GM18507 (cell line): ENCODE measurements around the gene TENT4B.
"Not testable (repeated sequence)": the region's sequence is repeated elsewhere in the genome, so short reads cannot be mapped to it uniquely, and the experiment has no call there.

Experiments used
- DNase-seq: peaks from one replicate; pipeline ENCODE4 v3.0.0; 2011; ENCODE audit warnings: low read depth; ENCODE audit not compliant: insufficient read length; ENCODE audit errors: extremely low spot score
- FAIRE-seq: peaks from 2 replicates; lab custom pipeline; 2011; peaks lifted over from hg19 to GRCh38; lab: Jason Lieb, UNC

Gene TENT4B

DNA sequence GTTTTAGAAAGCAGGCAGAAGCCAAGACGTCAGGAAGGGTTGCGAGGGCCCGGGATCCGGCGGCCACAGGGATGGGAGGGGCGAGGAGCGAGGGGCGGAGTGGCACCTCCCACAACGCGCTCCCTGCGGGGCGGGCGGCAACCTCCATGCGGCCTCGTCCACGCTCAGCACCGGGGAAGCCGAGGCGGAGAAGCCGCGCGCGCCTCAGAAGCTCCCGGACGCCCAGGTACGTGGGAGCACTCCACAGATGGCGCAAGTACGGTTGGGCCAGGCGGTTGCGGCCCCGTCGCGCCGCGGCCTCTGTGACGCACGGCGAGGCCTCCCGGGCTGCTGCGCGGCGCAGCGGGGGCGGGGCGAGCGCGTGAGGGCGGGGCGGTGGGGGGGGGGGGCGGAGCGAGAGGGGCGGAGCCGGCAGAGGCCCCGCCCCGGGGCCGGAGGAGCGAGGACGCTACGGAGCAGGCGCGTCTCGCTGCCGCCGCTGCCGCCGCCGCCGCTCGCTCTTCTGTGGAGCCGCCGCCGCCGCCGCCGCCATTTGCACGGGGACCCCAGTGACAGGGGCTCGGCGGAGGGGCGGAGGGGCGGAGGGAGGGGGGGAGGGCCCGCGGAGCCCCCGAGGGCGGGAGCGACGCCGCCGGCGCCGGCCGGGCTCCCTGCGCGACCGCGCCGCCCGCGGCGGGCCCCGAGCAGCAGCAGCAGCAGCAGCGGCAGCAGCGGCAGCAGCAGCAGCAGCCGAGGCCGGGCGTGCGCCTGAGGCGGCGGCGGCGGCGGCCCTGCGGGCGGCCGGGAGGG lies at the start of gene TENT4B:
TENT4B (plus strand) TSS at position 500 of the 789 bp plus-strand sequence. CDS start 316 bp downstream, outside the sequence.
- DNase-seq = peak; percentile 94
- FAIRE-seq = peak; percentile 85

DNA sequence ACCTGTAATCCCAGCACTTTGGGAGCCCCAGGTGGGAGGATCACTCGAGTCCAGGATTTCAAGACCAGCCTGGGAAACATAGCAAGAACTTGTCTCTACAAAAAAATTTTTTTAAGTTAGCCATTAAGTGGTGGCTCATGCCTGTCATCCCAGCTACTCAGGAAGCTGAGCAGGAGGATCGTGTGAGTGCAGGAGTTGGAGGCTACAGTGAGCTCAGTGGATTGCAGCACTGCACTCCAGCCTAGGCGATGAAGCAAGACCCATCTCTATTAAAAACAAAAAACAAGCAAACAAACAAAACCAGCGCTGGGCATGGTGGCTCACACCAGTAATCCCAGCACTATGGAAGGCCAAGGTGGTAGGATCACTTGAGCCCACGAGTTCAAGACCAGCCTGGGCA lies 49.3 kb upstream of the TENT4B start:
- no peak for FAIRE-seq
- DNase-seq = no peak

DNA sequence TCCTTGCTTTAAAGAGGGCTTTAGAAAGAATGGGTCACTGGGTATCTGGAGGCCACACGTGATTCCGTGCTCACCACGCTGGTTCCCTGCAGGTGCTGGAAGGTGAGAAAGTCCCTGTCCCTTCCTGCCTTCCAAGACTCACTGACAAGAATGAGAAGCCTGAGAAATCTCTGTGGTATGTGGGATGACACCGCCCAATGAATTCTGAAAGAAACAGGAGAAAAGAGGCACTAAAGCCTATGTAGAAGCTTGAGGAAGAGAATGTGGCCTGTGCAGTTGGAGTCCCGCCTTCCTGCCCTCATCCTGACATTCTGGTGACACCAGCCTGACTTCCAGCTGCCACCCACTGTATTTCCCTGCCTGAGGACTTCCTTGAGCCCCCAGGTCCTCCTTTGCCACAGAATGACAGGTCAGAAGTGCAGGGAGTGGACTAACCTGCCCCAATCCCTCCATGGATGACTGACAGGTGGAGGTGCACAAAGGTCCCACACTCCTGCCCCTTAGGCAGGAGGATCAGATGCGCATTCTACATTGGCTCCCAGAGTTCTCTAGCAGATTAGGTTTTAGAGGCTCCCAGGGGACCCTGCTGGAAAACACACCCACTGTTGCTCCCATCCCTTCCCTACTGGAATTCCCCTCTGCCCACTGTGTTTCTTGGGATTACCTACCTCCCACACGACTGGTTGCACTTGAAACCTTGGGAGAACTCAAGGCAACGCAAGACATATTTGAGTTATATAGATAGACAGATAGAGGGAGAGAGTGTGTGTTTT lies 38.6 kb upstream of the TENT4B start:
- no peak for FAIRE-seq
- DNase-seq = no peak

DNA sequence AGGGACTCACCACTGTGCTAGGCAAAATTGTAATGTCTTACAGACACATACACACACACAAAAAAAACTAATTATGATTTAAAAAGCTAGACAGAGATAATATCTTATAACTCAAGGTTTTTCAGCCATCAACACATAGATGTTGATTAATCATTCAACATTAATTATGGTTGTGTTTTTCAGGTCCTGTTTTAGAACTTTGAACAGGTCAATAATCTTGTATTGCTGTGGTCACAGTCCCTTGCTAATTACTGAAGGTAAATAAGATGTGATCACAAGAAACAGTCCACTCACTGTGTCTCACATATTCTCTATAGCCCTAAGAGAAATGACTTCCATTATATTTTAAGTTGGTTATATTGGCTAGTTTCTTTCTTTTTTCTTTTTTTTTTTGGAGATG lies 32.4 kb upstream of the TENT4B start:
- FAIRE-seq (no peak), DNase-seq (no peak)

DNA sequence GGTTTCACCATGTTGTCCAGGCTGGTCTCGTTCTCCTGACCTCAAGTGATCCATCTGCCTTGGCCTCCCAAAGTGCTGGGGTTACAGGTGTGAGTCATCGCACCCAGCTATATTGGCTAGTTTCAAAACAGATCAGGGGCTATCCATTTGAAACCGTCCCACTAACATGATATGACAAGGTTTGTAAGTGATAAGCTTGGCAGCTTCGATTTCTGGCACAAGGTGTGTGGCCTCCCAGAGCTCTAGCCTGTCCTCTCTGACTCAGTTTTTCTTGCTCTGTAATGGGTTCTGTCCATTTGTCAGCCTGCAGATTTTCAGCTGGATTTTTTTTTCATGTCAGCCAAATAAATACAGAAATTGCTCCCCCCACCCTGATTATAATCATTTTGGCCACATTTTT lies 31.8 kb upstream of the TENT4B start:
- no peak for FAIRE-seq
- DNase-seq = no peak

GRCh38 chr16:50121721-50122445 lies 31.2 kb upstream of the TENT4B start:
- peak; percentile 81 for FAIRE-seq
- no peak for DNase-seq

GRCh38 chr16:50123417-50123816 lies 29.7 kb upstream of the TENT4B start:
- no peak for FAIRE-seq

GRCh38 chr16:50124769-50125168 lies 28.3 kb upstream of the TENT4B start:
- FAIRE-seq (no peak), DNase-seq (no peak)

More at GRCh38 chr16:50123417-50123816, 29.7 kb upstream of the TENT4B start:
- no peak for DNase-seq

GRCh38 chr16:50126183-50126582 lies 26.9 kb upstream of the TENT4B start:
- DNase-seq = no peak
- FAIRE-seq = no peak

DNA sequence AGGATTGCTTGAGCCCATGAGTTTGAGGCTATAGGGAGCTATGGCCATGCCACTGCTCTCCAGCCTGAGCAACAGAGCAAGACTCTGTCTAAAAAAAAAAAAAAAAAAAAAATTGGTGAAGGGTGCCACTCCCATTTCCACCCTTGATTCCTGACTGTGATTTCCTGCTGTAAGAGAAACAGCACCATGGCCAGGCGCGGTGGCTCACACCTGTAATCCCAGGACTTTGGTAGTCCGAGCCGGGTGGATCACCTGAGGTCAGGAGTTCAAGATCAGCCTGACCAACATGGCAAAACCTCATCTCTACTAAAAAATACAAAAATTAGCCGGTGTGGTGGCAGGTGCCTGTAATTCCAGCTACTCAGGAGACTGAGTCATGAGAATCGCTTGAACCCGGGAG lies 20.5 kb upstream of the TENT4B start:
- not testable (repeated sequence) for FAIRE-seq

GRCh38 chr16:50133214-50133613 lies 19.9 kb upstream of the TENT4B start:
- DNase-seq (no peak), FAIRE-seq (no peak)

More for the DNA sequence above, 20.5 kb upstream of the TENT4B start:
- DNase-seq = not testable (repeated sequence)

- no peak for DNase-seq
These were observed 16.7 kb upstream of the TENT4B start for GRCh38 chr16:50136399-50136798.

GRCh38 chr16:50137268-50137667 lies 15.8 kb upstream of the TENT4B start:
- FAIRE-seq (no peak), DNase-seq (no peak)

More at GRCh38 chr16:50136399-50136798, 16.7 kb upstream of the TENT4B start:
- no peak for FAIRE-seq

DNA sequence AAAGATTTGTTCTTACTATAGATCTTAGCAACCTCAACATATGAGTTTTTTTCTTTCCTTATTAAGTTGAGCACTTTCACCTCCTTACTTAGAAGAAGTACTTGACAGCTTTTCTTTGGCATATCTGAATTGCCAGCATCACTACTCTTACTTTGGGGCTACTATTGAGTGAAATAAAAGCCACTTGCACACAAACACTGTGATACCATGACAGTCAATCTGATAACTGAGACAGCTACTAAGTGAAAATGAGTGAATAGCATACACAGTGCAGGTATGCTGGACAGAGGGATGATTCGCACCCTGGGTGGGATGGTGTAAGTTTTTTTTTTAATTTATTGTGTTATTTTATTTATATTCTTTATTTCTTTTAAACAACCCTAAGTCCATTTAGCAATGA lies 13.5 kb upstream of the TENT4B start:
- no peak for FAIRE-seq
- no peak for DNase-seq

- FAIRE-seq = no peak
- DNase-seq = no peak
These were observed 8.9 kb upstream of the TENT4B start for GRCh38 chr16:50144211-50144610.

DNA sequence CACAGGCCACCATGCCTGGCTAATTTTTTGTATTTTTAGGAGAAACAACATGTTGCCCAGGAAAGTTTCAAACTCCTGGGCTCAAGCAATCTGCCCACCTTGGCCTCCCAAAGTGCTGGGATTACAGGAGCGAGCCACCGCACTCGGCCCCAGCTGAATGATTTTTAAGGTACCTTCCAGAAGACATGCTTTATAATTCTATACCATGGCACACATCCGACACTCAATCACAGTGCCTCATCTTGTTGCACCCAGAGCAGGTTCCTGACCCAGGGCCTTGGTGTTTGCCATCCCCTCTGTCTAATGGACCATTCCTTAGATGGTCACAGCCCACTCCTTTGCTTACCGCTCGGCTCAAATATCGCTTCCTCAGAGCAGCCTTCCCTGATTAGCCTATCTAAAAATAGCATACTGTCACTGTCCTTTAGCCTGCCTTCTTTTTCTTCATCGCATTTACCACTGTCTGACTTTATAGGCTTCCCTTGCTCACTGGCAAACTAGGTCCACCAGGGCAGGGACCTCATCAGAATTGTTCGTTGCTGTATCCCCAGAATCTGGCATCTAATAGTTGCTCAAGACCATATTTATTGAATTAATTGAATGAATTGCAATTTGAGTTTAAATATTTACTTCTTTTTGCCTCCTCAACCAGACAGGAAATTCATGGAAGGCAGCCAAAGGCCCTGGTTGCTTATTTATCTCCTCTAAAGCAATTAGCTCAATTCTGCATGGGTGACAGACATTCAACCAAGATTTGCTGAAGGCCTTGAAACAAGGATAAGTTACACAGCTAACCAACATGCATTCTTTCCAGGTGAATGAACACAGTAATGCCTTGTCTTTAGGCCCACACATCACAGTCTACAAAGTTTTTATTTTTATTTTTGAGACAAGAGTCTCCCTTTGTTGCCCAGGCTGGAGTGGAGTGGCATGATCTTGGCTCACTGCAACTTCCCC lies 6.3 kb upstream of the TENT4B start:
- DNase-seq (no peak), FAIRE-seq (no peak)

DNA sequence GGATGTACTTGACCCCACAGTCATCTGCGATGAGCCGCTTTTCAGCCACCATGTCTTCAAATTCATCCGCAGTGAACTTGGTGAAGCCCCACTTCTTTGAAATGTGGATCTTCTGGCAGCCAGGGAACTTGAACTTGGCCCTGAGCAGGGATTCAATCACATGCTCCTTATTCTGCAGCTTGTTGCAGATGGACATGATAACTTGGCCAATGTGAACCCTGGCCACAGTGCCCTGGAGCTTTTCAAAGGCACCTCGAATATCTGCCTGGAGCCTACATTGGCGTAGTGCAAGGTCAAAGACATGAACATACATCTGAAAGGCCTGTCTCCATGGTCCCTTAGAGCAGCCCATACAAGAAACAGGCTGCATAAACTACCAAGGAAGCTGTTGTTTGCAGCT lies 1.8 kb upstream of the TENT4B start:
- DNase-seq = no peak
- FAIRE-seq = no peak

GRCh38 chr16:50151756-50152155 lies 1.4 kb upstream of the TENT4B start:
- DNase-seq (no peak), FAIRE-seq (no peak)

DNA sequence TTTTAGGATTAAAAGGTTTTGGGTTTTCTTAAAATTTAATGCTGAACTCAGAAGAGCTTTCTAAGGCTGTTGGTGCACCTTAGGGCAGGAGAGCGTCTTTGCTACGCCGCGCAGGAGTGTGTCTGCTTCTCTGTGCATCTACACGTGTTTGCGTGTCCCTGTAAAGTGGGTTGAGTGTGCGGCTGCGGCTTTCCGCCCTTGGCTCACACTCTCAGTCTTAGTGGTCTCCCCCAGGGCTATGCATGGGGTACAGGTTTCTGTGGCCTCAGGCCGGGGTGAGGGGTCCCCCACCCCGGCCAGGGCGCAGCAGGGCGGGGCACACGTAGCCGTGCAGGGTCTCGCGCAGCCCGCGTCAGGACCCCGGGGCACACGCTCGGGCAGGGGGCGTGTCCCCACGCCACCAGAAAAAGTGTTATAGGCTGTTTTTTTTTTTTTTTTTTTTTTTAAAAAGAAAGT lies 727 bp upstream of the TENT4B start:
- FAIRE-seq = no peak

More for the DNA sequence above, 727 bp upstream of the TENT4B start:
- peak; percentile 56 for DNase-seq
